SK-N-SH (cell line): ENCODE data around the gene CHST12. TPM values are rescaled to one million over a fixed set of nuclear protein-coding genes. Genes with fewer than 3 reads are reported as not detected.

Experiments used
- CTCF ChIA-PET: fragments of 300-600, 350-600 bp; formaldehyde crosslinking; extraction: SDS; loops from one replicate; lab custom pipeline; 2021; lab: Yijun Ruan, JAX
- POLR2A ChIA-PET: fragments of 350-600 bp; sonication (Branson Sonifier 250); formaldehyde crosslinking; extraction: SDS; loops from one replicate; lab custom pipeline; 2020; ENCODE audit warnings: antibody characterized with exemption, inconsistent platforms; lab: Yijun Ruan, JAX
- DNase-seq: peaks from one replicate; pipeline ENCODE4 v3.0.0; 2012
- H2AFZ ChIP-seq: fragments of 200-600 bp; sonication (generic); 2 replicates; pipeline ENCODE4 v1.8.1; 2016; ENCODE audit warnings: antibody characterized with exemption, mild to moderate bottlenecking, low read depth
- H3F3A ChIP-seq: fragments of 200-600 bp; sonication (generic); replicated peaks from 2 replicates; pipeline ENCODE3; 2016; ENCODE audit warnings: antibody characterized with exemption, mild to moderate bottlenecking; ENCODE audit not compliant: insufficient read depth
- H3K27ac ChIP-seq, 2 experiments: fragments of 200-500 bp in 1 of 2; fragments of 200-600 bp in 1 of 2; sonication (Bioruptor generic) in 1 of 2; sonication (generic), shearing (Covaris generic) in 1 of 2; 2 replicates each; pipeline versions ENCODE4 v1.5.1 to v1.6.1; 2014 to 2016; ENCODE audit warnings: low read depth in 2 of 2, inconsistent platforms in 1 of 2, low read length in 1 of 2, mild to moderate bottlenecking in 1 of 2, mixed read lengths in 1 of 2
- H3K27me3 ChIP-seq: fragments of 200-600 bp; sonication (generic), shearing (Covaris generic); 2 replicates; pipeline ENCODE4 v1.6.1; 2016; ENCODE audit warnings: mixed run types; ENCODE audit not compliant: insufficient read depth
- H3K36me3 ChIP-seq, 2 experiments: fragments of 200-500 bp in 1 of 2; fragments of 200-600 bp in 1 of 2; sonication (Bioruptor generic) in 1 of 2; sonication (generic) in 1 of 2; replicated peaks in 1 of 2; 2 replicates each; pipeline versions ENCODE3 to v1.5.1; 2014 to 2016; ENCODE audit warnings: low read length in 1 of 2, mild to moderate bottlenecking in 1 of 2; ENCODE audit not compliant: insufficient read depth in 2 of 2, control insufficient read depth in 1 of 2
- H3K4me1 ChIP-seq, 2 experiments: fragments of 200-500 bp in 1 of 2; fragments of 200-600 bp in 1 of 2; sonication (Bioruptor generic) in 1 of 2; sonication (generic), shearing (Covaris generic) in 1 of 2; 2 replicates each; pipeline versions ENCODE4 v1.5.1 to v1.6.1; 2014 to 2016; ENCODE audit warnings: low read depth in 1 of 2, low read length in 1 of 2, mixed run types in 1 of 2; ENCODE audit not compliant: insufficient read depth in 2 of 2, control insufficient read depth in 1 of 2
- H3K4me2 ChIP-seq: fragments of 200-600 bp; sonication (generic), shearing (Covaris generic); 2 replicates; pipeline ENCODE4 v1.6.1; 2017; ENCODE audit warnings: mixed run types
- H3K4me3 ChIP-seq, 2 experiments: fragments of 200-500 bp in 1 of 2; fragments of 200-600 bp in 1 of 2; sonication (Bioruptor generic) in 1 of 2; sonication (generic), shearing (Covaris generic) in 1 of 2; 2 replicates each; pipeline versions ENCODE4 v1.5.1 to v1.8.1; 2014 to 2016; ENCODE audit warnings: low read depth in 2 of 2, inconsistent platforms in 1 of 2, low read length in 1 of 2, mild to moderate bottlenecking in 1 of 2, mixed read lengths in 1 of 2, moderate library complexity in 1 of 2
- H3K79me2 ChIP-seq: fragments of 200-600 bp; sonication (generic); 2 replicates; pipeline ENCODE4 v1.8.1; 2017; ENCODE audit warnings: mild to moderate bottlenecking; ENCODE audit not compliant: insufficient read depth
- H3K9ac ChIP-seq: fragments of 200-600 bp; sonication (generic); 2 replicates; pipeline ENCODE4 v1.6.1; 2017; ENCODE audit warnings: mixed run types
- H3K9me2 ChIP-seq: fragments of 200-600 bp; sonication (generic); 2 replicates; pipeline ENCODE4 v1.6.1; 2017; ENCODE audit warnings: mixed run types
- H3K9me3 ChIP-seq: fragments of 200-600 bp; sonication (generic); 2 replicates; pipeline ENCODE4 v1.6.1; 2017; ENCODE audit warnings: mixed run types, mild to moderate bottlenecking, moderate library complexity
- H4K20me1 ChIP-seq: fragments of 200-600 bp; sonication (generic); 2 replicates; pipeline ENCODE4 v1.6.1; 2017; ENCODE audit warnings: mild to moderate bottlenecking, mixed run types; ENCODE audit not compliant: insufficient read depth
- CHD2 ChIP-seq: fragments of 150-350 bp; IDR thresholded peaks from 2 replicates; pipeline ENCODE4 v1.6.1; 2018; ENCODE audit warnings: low read length; ENCODE audit not compliant: partially characterized antibody
- CTCF ChIP-seq: fragments of 200-600 bp; sonication (generic); IDR thresholded peaks from 2 replicates; pipeline ENCODE4 v1.6.1; 2017; ENCODE audit warnings: antibody characterized with exemption, mild to moderate bottlenecking, moderate library complexity
- ELF1 ChIP-seq: IDR thresholded peaks from 2 replicates; pipeline ENCODE4 v1.4.0; 2012
- EZH2phosphoT487 ChIP-seq: fragments of 200-600 bp; sonication (generic); IDR thresholded peaks from 2 replicates; pipeline ENCODE4 v1.6.1; 2017; ENCODE audit warnings: low read depth, mixed run types, mild to moderate bottlenecking, antibody characterized with exemption, moderate library complexity, borderline replicate concordance
- FOSL2 ChIP-seq: IDR thresholded peaks from 2 replicates; pipeline ENCODE4 v1.4.0; 2012; ENCODE audit warnings: low read depth, mild to moderate bottlenecking, moderate library complexity, borderline replicate concordance
- GABPA ChIP-seq: IDR thresholded peaks from 2 replicates; pipeline ENCODE4 v1.4.0; 2012; ENCODE audit warnings: low read depth, mild to moderate bottlenecking
- GATA2 ChIP-seq: sonication (generic); formaldehyde crosslinking; IDR thresholded peaks from 2 replicates; pipeline ENCODE4 v1.5.0; 2020; ENCODE audit warnings: mild to moderate bottlenecking, missing genetic modification reagents
- JUND ChIP-seq: IDR thresholded peaks from 2 replicates; pipeline ENCODE4 v1.4.0; 2012
- MEF2A ChIP-seq: IDR thresholded peaks from 2 replicates; pipeline ENCODE4 v1.4.0; 2012; ENCODE audit warnings: low read depth, borderline replicate concordance
- MXI1 ChIP-seq: IDR thresholded peaks from 2 replicates; pipeline ENCODE4 v1.6.1; 2012; ENCODE audit warnings: mild to moderate bottlenecking, low read depth, low read length, improper control_type of control experiment
- NFIC ChIP-seq: IDR thresholded peaks from 2 replicates; pipeline ENCODE4 v1.4.0; 2012; ENCODE audit warnings: borderline replicate concordance
- POLR2AphosphoS5 ChIP-seq: IDR thresholded peaks from 2 replicates; pipeline ENCODE4 v1.6.1; 2012; ENCODE audit warnings: low read depth, low read length
- REST ChIP-seq: IDR thresholded peaks from 2 replicates; pipeline ENCODE4 v1.6.1; 2012; ENCODE audit warnings: mild to moderate bottlenecking, low read depth, low read length, moderate library complexity
- RXRA ChIP-seq: IDR thresholded peaks from 2 replicates; pipeline ENCODE4 v1.4.0; 2012; ENCODE audit warnings: low read depth, mild to moderate bottlenecking, borderline replicate concordance
- SIN3A ChIP-seq: IDR thresholded peaks from 2 replicates; pipeline ENCODE4 v1.6.1; 2012; ENCODE audit warnings: low read depth, mild to moderate bottlenecking, low read length, moderate library complexity, borderline replicate concordance
- SMC3 ChIP-seq: IDR thresholded peaks from 2 replicates; pipeline ENCODE4 v1.6.1; 2012; ENCODE audit warnings: low read depth, low read length, improper control_type of control experiment
- TCF12 ChIP-seq: IDR thresholded peaks from 2 replicates; pipeline ENCODE4 v1.4.0; 2012
- TEAD4 ChIP-seq: IDR thresholded peaks from 2 replicates; pipeline ENCODE4 v1.4.0; 2012; ENCODE audit warnings: mild to moderate bottlenecking, borderline replicate concordance; ENCODE audit not compliant: insufficient read depth
- WGBS: methylation state at CpG from one replicate; pipeline ENCODE4 v1.1.6; 2017; ENCODE audit warnings: low lambda C conversion rate; 5-methylcytosine and 5-hydroxymethylcytosine counted together
- polyA plus RNA-seq, 3 experiments: library from polyadenylated mRNA; depleted of rRNA; stranded (reverse); fragments of >200 nt; gene quantifications; 2 replicates each; pipeline ENCODE4 v1.2.3, GENCODE V29; 2012
- TF ChIP-seq, protein P1 (sequence below): fragments of 150-350 bp; IDR thresholded peaks from 2 replicates; pipeline ENCODE4 v1.6.1; 2016; ENCODE audit warnings: mild to moderate bottlenecking, low read depth, low read length
- TF ChIP-seq, protein P2 (sequence below): IDR thresholded peaks from 2 replicates; pipeline ENCODE4 v1.4.0; 2012; ENCODE audit warnings: low read depth, borderline replicate concordance
- TF ChIP-seq, protein P3 (sequence below): IDR thresholded peaks from 2 replicates; pipeline ENCODE4 v1.4.0; 2012; ENCODE audit warnings: low read depth

CHST12 gene
- polyA plus RNA-seq, 1 of the 3 experiments (the other 2 are of a cell fraction) = 32.7 TPM

GRCh38 chr7:2471022-2471329, 67.6 kb downstream of the CHST12 start (continued):
- TF ChIP-seq POLR2AphosphoS5 = no peak

DNA sequence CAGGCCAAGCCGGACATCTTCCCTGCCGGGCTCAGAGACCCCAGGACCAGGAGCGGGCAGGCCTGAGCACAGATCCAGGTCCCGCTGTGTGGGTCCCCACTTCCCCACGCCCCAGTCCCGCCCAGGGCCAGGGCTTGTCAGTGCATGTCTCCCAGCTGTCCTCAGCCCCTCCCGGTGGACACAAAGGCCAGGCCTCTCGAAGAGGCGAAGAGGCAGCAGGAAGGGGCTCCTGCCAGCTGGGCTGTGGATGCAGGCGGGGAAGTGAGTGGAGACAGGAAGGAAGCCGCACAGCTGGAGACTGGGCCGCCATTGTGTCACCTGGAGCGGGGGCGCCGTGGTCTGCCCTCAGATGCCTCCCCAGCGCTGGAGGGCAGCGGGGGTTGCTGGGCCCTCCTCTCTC, 68.0 kb downstream of the CHST12 start:
- peak; percentile 64 for DNase-seq
- peaks cover 7% of the 10 kb centered on the region for H3F3A ChIP-seq
- ChIA-PET POLR2A (interaction anchor here (1.1 kb wide), 1 partner anchor 20 kb away, joined by 4 read pairs; no protein-coding TSS in a partner anchor), CTCF (interaction anchor here (0.6 to 13.9 kb wide), 11 partner anchors 8 to 210 kb away, joined by 3 to 270 read pairs (median 3); partner anchors contain the start of gene BRAT1)
- H3K9me3 ChIP-seq = no peaks in the 10 kb centered on the region
- H3K4me1 ChIP-seq = peaks cover 0 to 5% of the 10 kb centered on the region in 2 experiments; a peak in 1 of 4 replicates
- no peak overlapping the region for H3K9ac ChIP-seq
- 0 out of 2 replicates have a peak overlapping the region, but pooled peaks have one; percentile 24 for H3K4me2 ChIP-seq
- H3K4me3 ChIP-seq = no peak overlapping the region
- no peaks in the 10 kb centered on the region for H3K27me3 ChIP-seq
- no peak for TF ChIP-seq MXI1
- TF ChIP-seq TEAD4 = no peak
- no peak for TF ChIP-seq RXRA
- TF ChIP-seq FOSL2 = no peak
- TF ChIP-seq, protein P1, sequence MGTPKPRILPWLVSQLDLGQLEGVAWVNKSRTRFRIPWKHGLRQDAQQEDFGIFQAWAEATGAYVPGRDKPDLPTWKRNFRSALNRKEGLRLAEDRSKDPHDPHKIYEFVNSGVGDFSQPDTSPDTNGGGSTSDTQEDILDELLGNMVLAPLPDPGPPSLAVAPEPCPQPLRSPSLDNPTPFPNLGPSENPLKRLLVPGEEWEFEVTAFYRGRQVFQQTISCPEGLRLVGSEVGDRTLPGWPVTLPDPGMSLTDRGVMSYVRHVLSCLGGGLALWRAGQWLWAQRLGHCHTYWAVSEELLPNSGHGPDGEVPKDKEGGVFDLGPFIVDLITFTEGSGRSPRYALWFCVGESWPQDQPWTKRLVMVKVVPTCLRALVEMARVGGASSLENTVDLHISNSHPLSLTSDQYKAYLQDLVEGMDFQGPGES = no peak
- no peak for TF ChIP-seq NFIC
- TF ChIP-seq SMC3 = no peak
- no peak for TF ChIP-seq ELF1
- TF ChIP-seq EZH2phosphoT487 = no peak
- no peak for TF ChIP-seq JUND
- TF ChIP-seq REST = no peak
- no peak for TF ChIP-seq GABPA
- no peak for TF ChIP-seq SIN3A
- TF ChIP-seq MEF2A = no peak
- TF ChIP-seq GATA2 (CRISPR knock-in tag) = no peak
- no peak for TF ChIP-seq TCF12
- no peak for TF ChIP-seq CHD2
- TF ChIP-seq, protein P2, sequence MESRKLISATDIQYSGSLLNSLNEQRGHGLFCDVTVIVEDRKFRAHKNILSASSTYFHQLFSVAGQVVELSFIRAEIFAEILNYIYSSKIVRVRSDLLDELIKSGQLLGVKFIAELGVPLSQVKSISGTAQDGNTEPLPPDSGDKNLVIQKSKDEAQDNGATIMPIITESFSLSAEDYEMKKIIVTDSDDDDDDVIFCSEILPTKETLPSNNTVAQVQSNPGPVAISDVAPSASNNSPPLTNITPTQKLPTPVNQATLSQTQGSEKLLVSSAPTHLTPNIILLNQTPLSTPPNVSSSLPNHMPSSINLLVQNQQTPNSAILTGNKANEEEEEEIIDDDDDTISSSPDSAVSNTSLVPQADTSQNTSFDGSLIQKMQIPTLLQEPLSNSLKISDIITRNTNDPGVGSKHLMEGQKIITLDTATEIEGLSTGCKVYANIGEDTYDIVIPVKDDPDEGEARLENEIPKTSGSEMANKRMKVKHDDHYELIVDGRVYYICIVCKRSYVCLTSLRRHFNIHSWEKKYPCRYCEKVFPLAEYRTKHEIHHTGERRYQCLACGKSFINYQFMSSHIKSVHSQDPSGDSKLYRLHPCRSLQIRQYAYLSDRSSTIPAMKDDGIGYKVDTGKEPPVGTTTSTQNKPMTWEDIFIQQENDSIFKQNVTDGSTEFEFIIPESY = no peak
- no peak for TF ChIP-seq CTCF
- TF ChIP-seq, protein P3, sequence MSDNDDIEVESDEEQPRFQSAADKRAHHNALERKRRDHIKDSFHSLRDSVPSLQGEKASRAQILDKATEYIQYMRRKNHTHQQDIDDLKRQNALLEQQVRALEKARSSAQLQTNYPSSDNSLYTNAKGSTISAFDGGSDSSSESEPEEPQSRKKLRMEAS = no peak
- no peaks in the 10 kb centered on the region for H3K79me2 ChIP-seq
- no peaks in the 10 kb centered on the region for H3K36me3 ChIP-seq
- H2AFZ ChIP-seq = no peak overlapping the region
- H4K20me1 ChIP-seq = no peaks in the 10 kb centered on the region
- no peaks in the 10 kb centered on the region for H3K9me2 ChIP-seq
- WGBS = 79% methylated on average over 14 of the region's 17 CpGs
- no peak overlapping the region for H3K27ac ChIP-seq
